Activated T-cell treated with anti-CD3 and anti-CD28 coated beads, Interleukin-2, amount 50 U/mL, for 72 hours (primary cell): ENCODE results near the gene KDM4C. TPM values are rescaled to one million over a fixed set of nuclear protein-coding genes. Genes with fewer than 3 reads are reported as not detected.
"Not testable (repeated sequence)": the region's sequence is repeated elsewhere in the genome, so short reads cannot be mapped to it uniquely, and the experiment has no call there.

Experiments used
- ATAC-seq, 2 donors: fragments of 150-1000 bp; cut with Tn5 transposase; replicated peaks in 1 of 2; 2 replicates each; pipeline ENCODE4 v1.10.0; 2021; ENCODE audit warnings: moderate library complexity in 2 of 2, mild to moderate bottlenecking in 1 of 2
- DNase-seq, 2 donors: peaks; one replicate each; pipeline ENCODE4 v3.0.0; 2021 to 2022; ENCODE audit warnings: mixed read lengths in 1 of 2
- H3K27ac Mint-ChIP-seq: one replicate; pipeline ENCODE4 v1.8.0; 2022; ENCODE audit warnings: mild to moderate bottlenecking, moderate library complexity, mixed read lengths
- H3K27me3 Mint-ChIP-seq: one replicate; pipeline ENCODE4 v1.8.0; 2022; ENCODE audit warnings: low read depth, mixed read lengths
- H3K36me3 Mint-ChIP-seq, 2 donors: one replicate each; pipeline ENCODE4 v1.8.0; 2022; ENCODE audit warnings: mixed read lengths in 2 of 2, mild to moderate bottlenecking in 1 of 2; ENCODE audit not compliant: insufficient read depth in 2 of 2
- H3K4me1 Mint-ChIP-seq: one replicate; pipeline ENCODE4 v1.8.0; 2022; ENCODE audit warnings: low read depth, mixed read lengths
- H3K4me3 Mint-ChIP-seq, 2 donors: one replicate each; pipeline ENCODE4 v1.8.0; 2022; ENCODE audit warnings: mild to moderate bottlenecking in 2 of 2, mixed read lengths in 2 of 2, moderate library complexity in 2 of 2
- H3K9me3 Mint-ChIP-seq, 2 donors: one replicate each; pipeline ENCODE4 v1.8.0; 2022; ENCODE audit warnings: mixed read lengths in 2 of 2
- total RNA-seq, 2 donors: library from RNA; stranded (reverse); gene quantifications; one replicate each; pipeline ENCODE4 v1.2.3, GENCODE V29; 2022

Gene KDM4C
- total RNA-seq, 2 donors from 2014 or later = 42.9 to 46.7 TPM

- Mint-ChIP-seq H3K9me3 (no peaks in the 10 kb centered on the region), H3K36me3 (peaks cover 6 to 11% of the 10 kb centered on the region in 2 donors), H3K4me3 (no peak overlapping the region), H3K4me1 (peaks cover 13% of the 10 kb centered on the region), H3K27me3 (no peaks in the 10 kb centered on the region), H3K27ac (no peak overlapping the region)
- ATAC-seq = no peak
- DNase-seq = no peak
Observed at GRCh38 chr9:7172154-7173115, 414.7 kb downstream of the KDM4C start.

GRCh38 chr9:7173139-7173538 lies 415.4 kb downstream of the KDM4C start:
- H3K4me1 Mint-ChIP-seq = peaks cover 13% of the 10 kb centered on the region
- H3K9me3 Mint-ChIP-seq = peaks cover 0 to 3% of the 10 kb centered on the region in 2 donors
- no peak overlapping the region for H3K27ac Mint-ChIP-seq
- DNase-seq (no peak), ATAC-seq (no peak)
- peaks cover 9 to 15% of the 10 kb centered on the region in 2 donors for H3K36me3 Mint-ChIP-seq
- no peaks in the 10 kb centered on the region for H3K27me3 Mint-ChIP-seq
- no peak overlapping the region for H3K4me3 Mint-ChIP-seq

- Mint-ChIP-seq H3K27me3 (no peaks in the 10 kb centered on the region), H3K4me3 (no peak overlapping the region), H3K36me3 (peaks cover 12 to 20% of the 10 kb centered on the region in 2 donors), H3K27ac (no peak overlapping the region), H3K4me1 (peaks cover 13% of the 10 kb centered on the region), H3K9me3 (peaks cover 0 to 3% of the 10 kb centered on the region in 2 donors)
- no peak for ATAC-seq
- no peak for DNase-seq
Observed at GRCh38 chr9:7174301-7174700, 416.5 kb downstream of the KDM4C start.

- H3K27me3 Mint-ChIP-seq = no peaks in the 10 kb centered on the region
- no peak overlapping the region for H3K4me3 Mint-ChIP-seq
- H3K27ac Mint-ChIP-seq = no peak overlapping the region
- ATAC-seq (no peak), DNase-seq (no peak)
- H3K4me1 Mint-ChIP-seq = peaks cover 13% of the 10 kb centered on the region
- H3K36me3 Mint-ChIP-seq = peaks cover 13 to 21% of the 10 kb centered on the region in 2 donors
- peaks cover 0 to 6% of the 10 kb centered on the region in 2 donors for H3K9me3 Mint-ChIP-seq
Observed at GRCh38 chr9:7174884-7175283, 417.1 kb downstream of the KDM4C start.

GRCh38 chr9:7176561-7176960 lies 418.8 kb downstream of the KDM4C start:
- Mint-ChIP-seq H3K4me3 (no peak overlapping the region), H3K9me3 (peaks cover 0 to 9% of the 10 kb centered on the region in 2 donors), H3K27me3 (no peaks in the 10 kb centered on the region), H3K4me1 (peaks cover 4% of the 10 kb centered on the region), H3K36me3 (peaks cover 18 to 22% of the 10 kb centered on the region in 2 donors), H3K27ac (no peak overlapping the region)
- ATAC-seq (no peak), DNase-seq (no peak)

- Mint-ChIP-seq H3K4me3 (no peak overlapping the region), H3K27ac (no peak overlapping the region), H3K4me1 (no peaks in the 10 kb centered on the region), H3K27me3 (no peaks in the 10 kb centered on the region), H3K36me3 (peaks cover 18 to 22% of the 10 kb centered on the region in 2 donors), H3K9me3 (peaks cover 0 to 9% of the 10 kb centered on the region in 2 donors)
- no peak for ATAC-seq
- no peak for DNase-seq
Observed at GRCh38 chr9:7177383-7177782, 419.6 kb downstream of the KDM4C start.

GRCh38 chr9:7178729-7179128 lies 421.0 kb downstream of the KDM4C start:
- peaks cover 19 to 26% of the 10 kb centered on the region in 2 donors for H3K36me3 Mint-ChIP-seq
- no peaks in the 10 kb centered on the region for H3K4me1 Mint-ChIP-seq
- no peak for ATAC-seq
- no peak overlapping the region for H3K27ac Mint-ChIP-seq
- H3K4me3 Mint-ChIP-seq = no peak overlapping the region
- peaks cover 2 to 13% of the 10 kb centered on the region in 2 donors for H3K9me3 Mint-ChIP-seq
- DNase-seq = no peak
- no peaks in the 10 kb centered on the region for H3K27me3 Mint-ChIP-seq

GRCh38 chr9:7180247-7180646 lies 422.5 kb downstream of the KDM4C start:
- no peaks in the 10 kb centered on the region for H3K4me1 Mint-ChIP-seq
- DNase-seq = no peak
- peaks cover 17 to 25% of the 10 kb centered on the region in 2 donors for H3K36me3 Mint-ChIP-seq
- H3K4me3 Mint-ChIP-seq = no peak overlapping the region
- no peak overlapping the region for H3K27ac Mint-ChIP-seq
- peaks cover 2 to 14% of the 10 kb centered on the region in 2 donors for H3K9me3 Mint-ChIP-seq
- H3K27me3 Mint-ChIP-seq = no peaks in the 10 kb centered on the region
- ATAC-seq = no peak

- H3K36me3 Mint-ChIP-seq = peaks cover 25 to 26% of the 10 kb centered on the region in 2 donors
- not testable (repeated sequence) for H3K4me1 Mint-ChIP-seq, H3K27me3 Mint-ChIP-seq, ATAC-seq, DNase-seq, H3K4me3 Mint-ChIP-seq, H3K27ac Mint-ChIP-seq
- peaks cover 9 to 16% of the 10 kb centered on the region in 2 donors for H3K9me3 Mint-ChIP-seq
Observed at GRCh38 chr9:7183139-7183538, 425.4 kb downstream of the KDM4C start.

- H3K27ac Mint-ChIP-seq = no peak overlapping the region
- no peak overlapping the region for H3K4me3 Mint-ChIP-seq
- H3K4me1 Mint-ChIP-seq = no peaks in the 10 kb centered on the region
- no peaks in the 10 kb centered on the region for H3K27me3 Mint-ChIP-seq
- peaks cover 17 to 18% of the 10 kb centered on the region in 2 donors for H3K9me3 Mint-ChIP-seq
- ATAC-seq = no peak
- no peak for DNase-seq
- peaks cover 19 to 20% of the 10 kb centered on the region in 2 donors for H3K36me3 Mint-ChIP-seq
Observed at GRCh38 chr9:7185612-7186011, 427.8 kb downstream of the KDM4C start.

GRCh38 chr9:7186175-7186574 lies 428.4 kb downstream of the KDM4C start:
- Mint-ChIP-seq H3K4me1 (no peaks in the 10 kb centered on the region), H3K4me3 (no peak overlapping the region), H3K9me3 (peaks cover 19 to 20% of the 10 kb centered on the region in 2 donors), H3K36me3 (peaks cover 22 to 24% of the 10 kb centered on the region in 2 donors), H3K27ac (no peak overlapping the region), H3K27me3 (no peaks in the 10 kb centered on the region)
- DNase-seq = no peak
- no peak for ATAC-seq

GRCh38 chr9:7192266-7192665 lies 434.5 kb downstream of the KDM4C start:
- no peak overlapping the region for H3K27ac Mint-ChIP-seq
- ATAC-seq (no peak), DNase-seq (no peak)
- peaks cover 11 to 15% of the 10 kb centered on the region in 2 donors for H3K9me3 Mint-ChIP-seq
- H3K4me3 Mint-ChIP-seq = no peak overlapping the region
- H3K36me3 Mint-ChIP-seq = peaks cover 8 to 13% of the 10 kb centered on the region in 2 donors
- no peaks in the 10 kb centered on the region for H3K4me1 Mint-ChIP-seq
- H3K27me3 Mint-ChIP-seq = no peaks in the 10 kb centered on the region

GRCh38 chr9:7195526-7195925 lies 437.8 kb downstream of the KDM4C start:
- Mint-ChIP-seq H3K9me3 (peaks cover 3 to 5% of the 10 kb centered on the region in 2 donors), H3K36me3 (peaks cover 3 to 5% of the 10 kb centered on the region in 2 donors), H3K27ac (no peak overlapping the region)

More at GRCh38 chr9:7195526-7195925, 437.8 kb downstream of the KDM4C start:
- Mint-ChIP-seq H3K4me3 (no peak overlapping the region), H3K27me3 (no peaks in the 10 kb centered on the region), H3K4me1 (no peaks in the 10 kb centered on the region)
- no peak for ATAC-seq
- no peak for DNase-seq
